ENCODE results near the gene LRGUK. TPM values are rescaled to one million over a fixed set of nuclear protein-coding genes. Genes with fewer than 3 reads are reported as not detected.

LRGUK gene
- total and polyA plus RNA-seq, 12 donors, result 0.14 to 1.9 (median 0.53) TPM

- Histone ChIP-seq H3K36me3 (replicated peaks in 1 of 2) (no peaks in the 10 kb centered on the region), H3K9me3 (replicated peaks in 1 of 3) (no peaks in the 10 kb centered on the region), H3K4me1 (replicated peaks in 1 of 2) (peaks cover 5 to 12% of the 10 kb centered on the region in 2 donors), H3K27me3 (no peaks in the 10 kb centered on the region), H3K4me3 (no peak overlapping the region), H3K27ac (no peak overlapping the region)
- no peak for DNase-seq
- WGBS, 4 donors, result 82 to 91% (median 90%) methylated on average over 6 of the region's 6 CpGs
- intact Hi-C loops (cut with DNase I), result no loop called here
- TF ChIP-seq CTCF (IDR thresholded peaks at IDR 0.05) (no peak), POLR2A (IDR thresholded peaks at IDR 0.05) (no peak)
Observed at GRCh38 chr7:134312717-134313116, 185.6 kb downstream of the LRGUK start.

GRCh38 chr7:134313543-134313942 is 186.4 kb downstream of the LRGUK start:
- Histone ChIP-seq H3K4me3 (no peak overlapping the region), H3K9me3 (replicated peaks in 1 of 3) (no peaks in the 10 kb centered on the region), H3K36me3 (replicated peaks in 1 of 2) (no peaks in the 10 kb centered on the region), H3K27me3 (no peaks in the 10 kb centered on the region), H3K4me1 (replicated peaks in 1 of 2) (peaks cover 5 to 12% of the 10 kb centered on the region in 2 donors), H3K27ac (no peak overlapping the region)
- no peak for TF ChIP-seq POLR2A (IDR thresholded peaks at IDR 0.05)
- TF ChIP-seq CTCF (IDR thresholded peaks at IDR 0.05), result no peak
- 85 to 100% (median 93%) methylated on average over 1 of the region's 1 CpG for WGBS, 4 donors
- intact Hi-C loops (cut with DNase I), result no loop called here
- no peak for DNase-seq

Other genes with a start within 250 kb of the LRGUK start
- 10 to 100 TPM; 13.8 to 34.9 (median 18.4) TPM for gene SLC35B4, start 189.6 kb downstream of the LRGUK start, total RNA-seq
- gene SLC35B4, start 189.6 kb downstream of the LRGUK start, polyA plus RNA-seq, result 10 to 100 TPM in 1 of 3 donors, 1 to 10 TPM in 2; 6.9 to 28.2 (median 9.2) TPM